Measurements from ENCODE around the gene REXO4. TPM values are rescaled to one million over a fixed set of nuclear protein-coding genes. Genes with fewer than 3 reads are reported as not detected.

Gene REXO4
- total RNA-seq, 4 donors from 2014 or later, result 12.1 to 21.9 (median 16.0) TPM

- in situ Hi-C loops (cut with MboI; ENCODE audit: low pct_ligation_motif_present in 1 of 4, low pct_unique_long_range_greater_than_20kb in 1 of 4, low sequenced_read_pairs in 3 of 4) (loop anchor here in 2 of 4 donors (5.0 to 10.0 kb wide), 2 partner anchors 74 to 77 kb away; no protein-coding TSS in a partner anchor), intact Hi-C loops (cut with DNase I; ENCODE audit: low total_unique reads) (no loop called here)
- Histone ChIP-seq H3K36me3 (peaks cover 0 to 34% (median 5%) of the 10 kb centered on the region in 4 donors), H3K9me3 (no peaks in the 10 kb centered on the region), H3K4me1 (no peaks in the 10 kb centered on the region), H3K27me3 (no peaks in the 10 kb centered on the region), H3K4me3 (no peak overlapping the region), H3K27ac (no peak overlapping the region)
- no peak for DNase-seq
- no peak for TF ChIP-seq POLR2AphosphoS5 (IDR thresholded peaks at IDR 0.05)
- TF ChIP-seq EP300 (IDR thresholded peaks at IDR 0.05; ENCODE audit: low read depth), result no peak
- TF ChIP-seq CTCF (IDR thresholded peaks at IDR 0.05), result no peak
- no peak for TF ChIP-seq POLR2A (IDR thresholded peaks at IDR 0.05)
- WGBS, 2 donors (ENCODE audit: low coverage in 1 of 2), result 94% methylated on average over 1 of the region's 1 CpG; no CpG with 5 or more reads in 1 of the 2 donors
These were observed 9.8 kb downstream of the REXO4 start for GRCh38 chr9:133408042-133408441.

- H3K27me3 ChIP-seq, result no peaks in the 10 kb centered on the region
- intact Hi-C loops (cut with DNase I; ENCODE audit: low total_unique reads) (loop anchor here (2.0 kb wide), 1 partner anchor 80 kb away; no protein-coding TSS in a partner anchor), in situ Hi-C loops (cut with MboI; ENCODE audit: low pct_ligation_motif_present in 1 of 4, low pct_unique_long_range_greater_than_20kb in 1 of 4, low sequenced_read_pairs in 3 of 4) (loop anchor here in 2 of 4 donors (5.0 to 10.0 kb wide), 2 partner anchors 76 to 78 kb away; no protein-coding TSS in a partner anchor)
- no peaks in the 10 kb centered on the region for H3K9me3 ChIP-seq
- DNase-seq, result peak; percentile 82
- no peak for TF ChIP-seq POLR2A (IDR thresholded peaks at IDR 0.05)
- TF ChIP-seq CTCF (IDR thresholded peaks at IDR 0.05), result peak; percentile 88 to 93 (median 92)
- TF ChIP-seq EP300 (IDR thresholded peaks at IDR 0.05; ENCODE audit: low read depth), result no peak
- TF ChIP-seq POLR2AphosphoS5 (IDR thresholded peaks at IDR 0.05), result peak in 1 of 3 donors; percentile 30
- H3K36me3 ChIP-seq, result peaks cover 0 to 25% (median 0%) of the 10 kb centered on the region in 4 donors
- no peak overlapping the region for H3K27ac ChIP-seq
- H3K4me3 ChIP-seq, result no peak overlapping the region
- 0 to 46% methylated on average over 3 to 20 of the region's 24 CpGs for WGBS, 2 donors (ENCODE audit: low coverage in 1 of 2)
- H3K4me1 ChIP-seq, result no peaks in the 10 kb centered on the region
These were observed 11.1 kb downstream of the REXO4 start for GRCh38 chr9:133406480-133407307.

- Histone ChIP-seq H3K4me3 (no peak overlapping the region), H3K4me1 (no peaks in the 10 kb centered on the region), H3K9me3 (no peaks in the 10 kb centered on the region), H3K27me3 (no peaks in the 10 kb centered on the region), H3K27ac (no peak overlapping the region), H3K36me3 (peaks cover 0 to 20% (median 0%) of the 10 kb centered on the region in 4 donors)
- TF ChIP-seq CTCF (IDR thresholded peaks at IDR 0.05), result no peak
- TF ChIP-seq POLR2AphosphoS5 (IDR thresholded peaks at IDR 0.05), result no peak
- TF ChIP-seq POLR2A (IDR thresholded peaks at IDR 0.05), result no peak
- TF ChIP-seq EP300 (IDR thresholded peaks at IDR 0.05; ENCODE audit: low read depth), result no peak
- WGBS, 2 donors (ENCODE audit: low coverage in 1 of 2), result 74 to 76% methylated on average over 3 to 16 of the region's 19 CpGs
- in situ Hi-C loops (cut with MboI; ENCODE audit: low pct_ligation_motif_present in 1 of 4, low pct_unique_long_range_greater_than_20kb in 1 of 4, low sequenced_read_pairs in 3 of 4), result loop anchor here in 2 of 4 donors (5.0 to 10.0 kb wide), 2 partner anchors 77 to 79 kb away; no protein-coding TSS in a partner anchor
- intact Hi-C loops (cut with DNase I; ENCODE audit: low total_unique reads), result loop anchor here (2.0 kb wide), 1 partner anchor 81 kb away; no protein-coding TSS in a partner anchor
- no peak for DNase-seq
These were observed 12.0 kb downstream of the REXO4 start for GRCh38 chr9:133405508-133406438.

Data from transverse colon (tissue), 4 donors.